ENCODE data around the gene TAF8.

DNA sequence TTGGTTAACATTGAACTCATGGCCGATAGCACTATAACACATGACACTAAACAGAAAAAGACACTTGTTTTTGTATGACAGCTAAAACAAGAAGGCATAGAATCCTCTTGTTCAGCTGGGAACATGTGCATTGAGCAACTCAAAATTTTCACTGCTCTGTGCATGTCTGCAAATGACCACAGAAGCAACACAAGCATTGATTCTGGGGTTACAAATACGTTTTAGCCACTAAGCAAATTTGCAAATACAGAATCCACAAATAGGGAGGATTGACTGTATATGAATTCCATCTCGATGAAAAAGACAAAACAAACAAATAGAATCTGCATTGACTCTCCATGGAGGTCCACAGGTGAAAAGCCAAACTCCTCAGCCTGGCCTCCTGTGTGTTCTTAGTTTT, 60.4 kb downstream of the TAF8 start:
- TF ChIP-seq SIN3A (IDR thresholded peaks at IDR 0.05; ENCODE audit: borderline replicate concordance, insufficient read depth, low read depth, low read length), result no peak
- TF ChIP-seq, protein P1, sequence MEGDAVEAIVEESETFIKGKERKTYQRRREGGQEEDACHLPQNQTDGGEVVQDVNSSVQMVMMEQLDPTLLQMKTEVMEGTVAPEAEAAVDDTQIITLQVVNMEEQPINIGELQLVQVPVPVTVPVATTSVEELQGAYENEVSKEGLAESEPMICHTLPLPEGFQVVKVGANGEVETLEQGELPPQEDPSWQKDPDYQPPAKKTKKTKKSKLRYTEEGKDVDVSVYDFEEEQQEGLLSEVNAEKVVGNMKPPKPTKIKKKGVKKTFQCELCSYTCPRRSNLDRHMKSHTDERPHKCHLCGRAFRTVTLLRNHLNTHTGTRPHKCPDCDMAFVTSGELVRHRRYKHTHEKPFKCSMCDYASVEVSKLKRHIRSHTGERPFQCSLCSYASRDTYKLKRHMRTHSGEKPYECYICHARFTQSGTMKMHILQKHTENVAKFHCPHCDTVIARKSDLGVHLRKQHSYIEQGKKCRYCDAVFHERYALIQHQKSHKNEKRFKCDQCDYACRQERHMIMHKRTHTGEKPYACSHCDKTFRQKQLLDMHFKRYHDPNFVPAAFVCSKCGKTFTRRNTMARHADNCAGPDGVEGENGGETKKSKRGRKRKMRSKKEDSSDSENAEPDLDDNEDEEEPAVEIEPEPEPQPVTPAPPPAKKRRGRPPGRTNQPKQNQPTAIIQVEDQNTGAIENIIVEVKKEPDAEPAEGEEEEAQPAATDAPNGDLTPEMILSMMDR (IDR thresholded peaks at IDR 0.05), result no peak

Data from Panc1 (cell line).